GM19351 (cell line): ENCODE results near the gene MUC7.
"Not testable (repeated sequence)": the region's sequence is repeated elsewhere in the genome, so short reads cannot be mapped to it uniquely, and the experiment has no call there.

ENCODE experiments used
- ATAC-seq: cut with Tn5 transposase; IDR thresholded peaks from one replicate; pipeline ENCODE4 v1.9.1; 2021; ENCODE audit warnings: mild to moderate bottlenecking, moderate library complexity; ENCODE audit not compliant: unreplicated experiment

The MUC7 gene

DNA sequence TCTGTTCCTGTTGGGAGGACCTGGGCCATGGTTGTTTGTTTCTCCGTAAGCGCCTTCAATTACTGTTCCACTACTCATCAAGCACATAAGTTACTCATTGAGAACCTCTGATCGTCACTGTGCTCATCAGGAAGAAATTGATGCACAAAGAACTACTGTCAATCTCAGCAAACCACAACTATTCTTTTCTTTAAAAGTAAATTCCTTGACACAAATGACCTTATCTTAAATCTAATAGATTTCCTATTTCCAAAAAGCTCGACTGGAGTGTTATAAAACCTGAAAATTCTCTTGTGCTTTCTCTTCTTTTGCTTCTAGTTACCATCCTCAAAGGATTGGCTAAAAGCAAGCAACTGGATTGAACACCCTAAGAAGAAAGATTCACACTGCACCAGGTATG, at the start of gene MUC7:
Gene MUC7, plus strand, starts transcription at position 301 of the 400 bp plus-strand sequence. CDS start 1,825 bp downstream, outside the sequence.
- ATAC-seq: no peak

DNA sequence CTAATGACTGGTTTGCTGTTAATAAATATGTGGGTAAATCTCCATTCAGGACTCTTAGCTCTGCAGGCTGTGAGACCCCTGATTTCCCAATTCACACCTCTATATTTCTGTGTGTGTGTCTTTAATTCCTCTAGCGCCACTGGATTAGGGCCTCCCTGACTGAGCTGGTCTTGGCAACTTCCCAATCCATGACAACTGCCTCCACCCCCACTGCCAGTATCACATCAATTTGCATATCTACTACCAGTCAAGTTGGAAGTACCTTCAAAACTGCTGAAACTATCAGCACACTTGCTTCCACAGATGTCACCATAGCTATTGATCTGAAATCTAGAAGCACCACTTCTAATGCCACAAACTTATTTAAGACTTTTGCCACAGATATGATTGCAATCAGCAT, 46.7 kb upstream of the MUC7 start:
- no peak for ATAC-seq

DNA sequence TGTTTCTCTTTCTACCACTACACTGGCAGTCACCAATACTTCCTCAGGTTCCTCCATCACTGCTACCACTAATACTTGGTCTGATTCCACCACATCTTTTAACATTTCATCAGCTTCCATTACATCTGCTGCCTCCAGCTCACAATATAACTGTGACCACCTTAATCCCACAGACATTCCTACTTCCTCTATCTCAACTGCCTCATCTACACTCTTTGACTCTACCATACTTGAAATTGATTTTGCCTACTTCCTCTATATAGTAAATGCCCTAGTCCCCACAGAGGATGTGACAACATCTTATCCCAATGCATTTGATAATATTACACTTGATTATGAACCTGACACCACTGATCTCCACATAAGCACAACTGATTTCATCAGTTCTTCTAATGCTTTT, 45.2 kb upstream of the MUC7 start:
- no peak for ATAC-seq

DNA sequence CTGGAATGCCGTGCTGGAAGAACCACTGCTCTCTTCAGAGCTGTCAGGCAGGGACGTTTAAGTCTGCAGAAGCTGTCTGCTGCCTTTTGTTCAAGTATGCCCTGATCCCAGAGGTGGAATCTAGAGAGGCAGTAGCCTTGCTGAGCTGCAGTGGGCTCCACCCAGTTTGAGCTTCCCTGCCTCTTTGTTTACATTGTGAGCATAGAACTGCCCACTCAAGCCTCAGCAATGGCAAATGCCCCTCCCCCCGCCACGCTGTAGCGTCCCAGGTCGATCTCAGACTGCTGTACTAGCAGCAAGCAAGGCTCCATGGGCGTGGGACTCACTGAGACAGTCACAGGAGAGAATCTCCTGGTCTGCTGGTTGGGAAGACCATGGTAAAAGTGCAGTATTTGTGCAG, 34.8 kb upstream of the MUC7 start:
- no peak for ATAC-seq

DNA sequence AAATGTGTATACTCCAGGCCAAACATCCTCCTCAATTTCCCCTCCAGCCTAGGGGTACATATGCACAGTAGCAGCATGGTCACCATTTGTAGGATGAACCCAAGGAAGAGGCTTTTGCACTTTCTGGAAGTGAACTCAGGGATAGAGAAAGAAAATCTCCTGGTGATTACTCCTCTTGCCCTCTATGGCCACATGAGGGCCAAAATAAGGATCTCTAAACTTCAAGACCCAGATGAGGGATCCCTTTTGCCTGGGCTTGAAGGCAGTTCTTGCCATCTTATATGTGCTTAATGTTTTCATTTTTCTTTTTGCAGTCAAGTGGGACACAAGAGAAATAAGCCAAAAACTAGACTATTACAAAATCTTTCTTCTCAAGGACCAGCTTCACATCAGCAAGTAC, 29.5 kb upstream of the MUC7 start:
- no peak for ATAC-seq

DNA sequence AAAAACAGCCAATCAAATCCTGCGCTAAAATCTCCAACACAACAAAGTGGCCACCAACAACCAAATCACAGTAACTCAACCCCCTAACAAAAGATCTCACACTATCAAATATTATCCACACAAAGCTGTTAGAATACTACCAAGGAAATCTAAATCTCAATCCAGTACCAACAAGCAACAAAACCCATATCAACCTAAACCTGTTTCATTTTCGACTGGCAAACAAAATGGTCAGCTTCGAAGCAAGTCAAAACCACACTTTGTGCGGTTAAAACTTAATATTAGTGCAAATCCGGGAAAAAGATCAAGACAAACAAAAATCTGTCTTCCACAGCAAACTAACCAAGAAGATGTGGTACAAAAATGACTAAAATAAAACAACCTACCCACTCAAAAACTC, 28.7 kb upstream of the MUC7 start:
- no peak for ATAC-seq

DNA sequence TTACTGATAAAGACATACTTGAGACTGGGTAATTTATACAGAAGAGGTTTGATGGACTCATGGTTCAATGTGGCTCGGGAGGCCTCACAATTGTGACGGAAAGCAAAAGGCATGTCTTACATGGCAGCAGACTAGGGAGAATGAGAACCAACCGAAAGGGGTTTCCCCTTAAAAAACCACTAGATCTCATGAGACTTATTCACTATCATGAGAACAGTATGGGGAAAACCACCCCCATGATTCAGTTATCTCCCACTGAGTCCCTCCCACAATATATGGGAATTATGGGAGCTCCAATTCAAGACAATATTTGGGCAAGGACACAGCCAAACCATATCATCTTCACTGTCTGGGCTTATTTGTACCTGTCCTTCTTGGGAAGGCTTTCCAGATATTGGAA, 22.8 kb upstream of the MUC7 start:
- peak; percentile 62 for ATAC-seq

DNA sequence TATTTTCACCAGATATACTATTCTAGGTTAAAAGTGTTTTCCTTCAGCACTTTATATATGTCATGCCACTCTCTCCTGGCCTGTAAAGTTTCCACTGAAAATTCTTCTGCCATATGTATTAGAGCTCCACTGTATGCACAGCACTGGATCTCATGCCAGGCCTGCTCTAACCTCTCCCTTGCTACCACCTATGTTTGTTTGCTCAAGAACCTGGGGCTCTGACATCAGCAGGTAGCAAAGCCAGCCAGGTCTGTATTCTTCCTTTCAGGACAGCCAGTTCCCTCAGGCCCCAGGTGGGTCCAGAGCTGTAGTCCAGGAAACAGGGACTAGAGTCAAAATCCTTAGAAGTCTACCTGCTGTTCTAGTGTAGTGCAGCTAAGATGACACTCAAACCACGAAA, 19.1 kb upstream of the MUC7 start:
- no peak for ATAC-seq

DNA sequence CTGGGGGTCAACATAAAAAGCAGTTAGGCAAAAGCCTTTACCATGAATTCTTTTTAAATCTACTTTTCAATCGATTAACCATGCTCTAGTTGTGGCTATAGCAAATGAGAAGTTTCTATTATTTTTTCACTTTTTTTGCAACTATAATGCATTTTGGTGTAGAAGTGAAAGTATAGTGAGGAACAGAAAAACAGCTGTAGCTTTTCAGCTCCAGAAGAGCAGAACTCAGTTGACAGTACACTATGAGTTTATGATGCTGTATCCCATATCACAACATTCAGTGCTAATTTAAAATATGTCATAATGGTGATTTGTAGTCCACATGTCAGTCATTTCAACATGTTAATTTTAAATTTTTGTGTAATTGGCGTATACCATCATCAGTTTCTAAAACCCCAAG, 8.7 kb upstream of the MUC7 start:
- ATAC-seq: peak; percentile 45

DNA sequence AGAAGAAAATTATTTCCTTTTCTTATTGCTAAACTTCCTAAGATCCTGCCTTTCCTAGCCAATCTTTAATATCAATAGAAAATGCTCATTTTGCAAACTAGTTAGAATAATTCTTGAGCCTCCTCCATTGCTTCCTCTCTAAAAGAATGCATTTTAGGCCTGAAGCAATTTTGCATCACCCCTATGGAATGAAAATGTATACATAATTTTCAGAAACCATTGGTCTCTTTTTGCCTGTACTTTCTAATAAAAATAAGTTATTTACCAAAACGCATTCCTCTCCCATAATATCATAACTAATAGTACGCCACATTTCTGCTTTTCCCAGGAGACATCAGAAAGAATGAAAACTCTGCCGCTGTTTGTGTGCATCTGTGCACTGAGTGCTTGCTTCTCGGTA, 1.7 kb downstream of the MUC7 start:
- no peak for ATAC-seq

DNA sequence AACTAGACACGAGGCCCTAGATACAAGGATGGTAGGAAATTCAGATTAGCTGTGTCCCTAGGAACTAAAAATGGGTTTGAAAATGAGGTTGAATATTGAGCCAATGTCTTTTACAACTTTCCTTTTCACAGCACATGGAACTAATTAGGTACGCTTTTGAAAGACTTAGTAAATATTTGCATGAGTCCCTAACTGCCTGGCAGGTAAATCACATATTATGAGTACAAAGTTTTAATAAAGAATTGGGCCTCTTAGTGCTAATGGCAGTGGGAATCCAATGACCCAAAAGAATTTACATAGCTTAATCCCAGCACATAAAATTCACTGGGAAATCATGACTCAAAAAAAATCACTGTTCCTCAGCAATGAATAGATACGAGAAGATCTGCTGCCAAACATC, 16.8 kb downstream of the MUC7 start:
- no peak for ATAC-seq

DNA sequence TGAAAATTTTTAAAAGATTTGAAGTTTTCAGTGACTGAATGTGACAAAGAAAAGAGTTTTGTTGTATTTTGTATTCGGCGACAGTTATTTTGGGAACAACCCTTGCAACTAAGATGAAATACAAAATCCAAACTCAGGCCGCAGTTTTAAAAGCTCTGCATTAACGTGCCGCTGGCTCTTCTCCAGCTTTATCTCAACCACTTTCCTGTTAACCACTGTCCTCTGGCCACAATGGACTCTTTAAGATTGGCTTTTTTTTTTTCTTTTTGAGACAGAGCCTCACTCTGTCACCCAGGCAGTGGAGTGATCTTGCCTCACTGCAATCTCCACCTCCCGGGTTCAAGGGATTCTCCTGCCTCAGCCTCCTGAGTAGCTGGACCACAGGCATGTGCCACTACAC, 24.2 kb downstream of the MUC7 start:
- ATAC-seq: no peak

DNA sequence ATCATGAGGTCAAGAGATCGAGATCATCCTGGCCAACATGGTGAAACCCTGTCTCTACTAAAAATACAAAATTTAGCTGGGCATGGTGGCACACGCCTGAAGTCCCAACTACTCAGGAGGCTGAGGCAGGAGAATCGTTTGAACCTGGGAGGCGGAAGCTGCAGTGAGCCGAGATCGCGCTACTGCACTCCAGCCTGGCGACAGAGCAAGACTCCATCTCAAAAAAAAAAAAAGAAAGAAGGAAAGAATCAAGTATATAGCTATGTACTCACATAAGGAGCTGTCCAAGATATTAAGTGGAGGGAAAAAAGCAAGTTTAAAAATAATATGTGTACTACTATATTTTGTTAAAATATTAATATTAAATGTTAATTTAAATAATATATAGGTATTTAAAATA, 29.8 kb downstream of the MUC7 start:
- not testable (repeated sequence) for ATAC-seq

DNA sequence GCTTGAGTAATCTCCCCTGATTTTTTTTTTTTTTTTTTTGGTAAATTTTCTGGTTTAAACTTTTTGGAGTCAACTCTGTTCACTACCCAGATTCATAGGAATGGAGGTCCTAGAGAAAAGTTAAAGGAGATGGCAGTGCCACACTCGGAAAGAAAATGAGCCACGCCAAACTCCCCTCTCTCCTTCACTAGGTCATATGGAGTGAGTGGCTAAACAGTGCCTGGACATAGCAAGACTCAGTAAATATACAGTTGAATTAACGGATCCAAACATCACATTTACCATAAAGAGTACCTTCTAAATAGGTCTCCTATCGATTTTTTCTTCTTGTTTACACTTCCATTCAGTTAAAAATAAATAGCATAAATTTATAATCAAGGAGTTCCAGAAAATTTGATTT, 32.7 kb downstream of the MUC7 start:
- no peak for ATAC-seq

DNA sequence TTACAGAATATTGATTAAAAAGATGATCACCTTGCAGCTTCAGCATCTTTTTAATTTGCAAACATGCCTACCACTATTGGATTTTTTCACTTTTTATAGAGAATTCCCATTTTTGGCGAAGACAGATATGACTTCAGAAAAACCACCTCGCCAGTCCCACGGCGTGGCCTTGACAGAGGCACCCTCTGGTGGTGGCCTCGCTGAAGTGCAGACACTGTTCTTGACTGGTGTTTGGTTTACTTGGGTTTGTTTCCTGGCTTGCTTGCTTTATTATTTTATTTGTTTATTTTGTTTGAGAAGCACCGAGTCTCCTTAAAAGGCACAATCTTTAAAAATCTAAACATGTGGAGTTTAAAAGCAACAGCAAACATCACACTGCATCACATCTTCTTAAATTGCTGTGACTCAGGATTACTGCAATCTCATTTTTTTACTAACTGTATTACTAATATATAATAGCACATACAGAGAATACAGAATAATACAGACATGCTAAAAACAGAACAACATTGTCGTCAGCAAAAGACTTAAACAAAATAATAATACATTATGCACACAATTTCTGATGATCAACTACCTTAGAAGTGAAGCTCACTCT, 33.3 kb downstream of the MUC7 start:
- ATAC-seq: peak; percentile 96

DNA sequence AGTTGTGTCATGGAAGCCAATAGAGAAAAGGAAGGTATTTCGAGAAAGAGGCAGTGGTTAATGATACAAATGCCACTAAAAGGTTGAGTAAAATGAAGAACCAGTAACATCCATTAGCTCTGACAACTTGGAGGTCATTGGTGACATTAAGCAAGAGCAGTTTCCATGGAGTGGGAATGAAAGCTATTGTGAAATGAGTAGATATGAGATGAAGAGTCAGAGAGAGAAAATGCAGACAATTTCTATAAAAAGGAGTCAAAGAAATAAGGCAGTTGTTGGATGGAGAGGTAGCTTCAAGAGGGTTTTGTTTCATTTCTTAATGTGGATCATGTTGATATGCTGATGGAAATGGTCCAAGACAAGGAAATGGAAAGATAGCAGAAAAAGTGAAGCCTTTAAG, 36.8 kb downstream of the MUC7 start:
- ATAC-seq: no peak

DNA sequence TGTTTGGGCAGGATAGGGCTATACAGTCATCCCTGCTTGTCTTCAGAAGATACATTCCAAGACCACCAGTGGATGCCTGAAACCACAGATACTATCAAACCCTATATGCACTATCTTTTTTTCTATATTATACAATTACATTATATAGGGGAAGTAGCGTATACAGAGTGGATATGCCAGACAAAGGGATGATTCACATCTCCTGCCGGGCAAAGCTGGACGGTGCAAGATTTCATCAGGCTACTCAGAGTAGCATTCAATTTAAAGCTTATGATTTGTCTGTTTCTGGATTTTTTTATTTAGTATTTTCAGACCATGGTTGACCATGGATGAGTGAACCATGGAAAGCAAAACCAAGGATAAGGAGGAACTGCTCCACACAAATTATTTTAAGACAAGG, 39.4 kb downstream of the MUC7 start:
- no peak for ATAC-seq

DNA sequence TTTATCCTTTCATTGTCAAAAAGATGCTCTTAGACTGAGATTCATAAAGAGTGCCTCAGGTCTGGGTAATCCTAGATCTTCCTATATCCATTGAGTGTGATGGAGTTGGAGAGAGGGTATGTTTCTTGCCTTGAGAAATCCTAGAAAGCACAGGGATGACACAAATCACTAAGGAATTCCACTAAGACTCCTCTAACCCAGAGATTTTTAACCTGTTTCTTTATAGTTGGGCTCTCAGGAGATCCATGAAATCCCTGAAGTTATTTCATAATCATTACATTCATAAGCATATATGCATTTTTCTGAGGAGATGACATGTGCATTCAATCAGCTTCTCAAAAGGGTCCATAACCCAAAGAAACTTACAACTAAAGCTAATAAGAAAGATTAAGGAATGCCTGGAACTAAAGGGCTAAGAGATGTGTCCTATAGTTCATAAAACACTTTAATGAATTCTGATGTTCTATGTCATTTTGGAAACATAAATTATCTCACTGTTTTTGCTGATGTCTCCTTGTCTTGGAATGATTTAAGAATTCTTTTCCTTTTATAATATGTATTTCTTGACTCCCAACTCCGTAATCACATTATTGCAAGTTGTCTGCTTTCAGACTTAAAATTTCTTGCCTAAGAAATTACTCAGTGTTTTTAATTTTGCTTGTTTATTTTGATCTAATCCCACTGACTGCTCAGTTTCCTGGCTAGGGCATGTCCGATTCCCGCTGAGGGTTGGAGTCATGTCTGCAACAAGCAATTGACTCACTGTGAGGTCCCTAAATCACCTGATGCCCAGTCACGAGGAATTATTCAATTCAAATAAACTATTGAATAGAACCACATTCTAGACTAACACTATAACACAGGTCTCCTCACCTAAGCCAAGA, 43.6 kb downstream of the MUC7 start:
- no peak for ATAC-seq

DNA sequence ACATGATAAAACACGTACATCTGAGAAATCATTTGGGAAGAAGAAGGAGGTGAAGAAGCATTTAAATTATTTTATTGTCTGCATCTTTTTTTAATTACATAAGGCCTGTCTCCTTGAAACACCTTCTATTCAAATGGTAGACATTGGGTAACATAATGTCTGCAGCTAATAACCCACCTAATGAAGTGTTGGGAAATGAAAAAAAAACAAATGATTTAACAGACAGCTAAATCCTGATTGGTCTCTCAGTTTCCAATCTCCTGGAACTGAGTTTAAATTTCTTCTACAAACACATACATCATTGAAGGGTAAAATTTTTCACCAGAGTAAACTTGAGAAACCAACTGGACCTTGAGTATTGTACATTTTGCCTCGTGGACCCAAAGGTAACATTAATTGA, 46.3 kb downstream of the MUC7 start, which contains the start of gene AMTN:
Gene AMTN, plus strand, starts transcription at position 301 of the 400 bp plus-strand sequence. CDS start 209 bp downstream, outside the sequence.
- no peak for ATAC-seq

DNA sequence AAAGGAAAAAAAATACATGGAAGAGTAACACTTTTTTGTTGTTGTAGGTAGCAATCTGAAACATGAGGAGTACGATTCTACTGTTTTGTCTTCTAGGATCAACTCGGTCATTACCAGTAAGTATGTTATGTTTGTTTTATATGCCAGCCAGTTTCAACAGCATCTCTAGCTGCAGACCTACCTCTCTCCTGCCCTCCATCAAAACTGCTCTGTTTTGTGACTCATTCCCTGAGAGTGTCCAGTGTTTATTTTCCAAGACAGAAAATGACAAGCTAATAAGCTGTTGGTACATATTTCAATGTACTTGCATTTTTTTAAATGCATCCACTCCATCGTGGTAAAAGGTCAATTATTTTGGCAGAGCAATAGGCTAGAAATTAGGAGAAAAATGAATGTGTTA, 46.7 kb downstream of the MUC7 start:
- ATAC-seq: no peak

DNA sequence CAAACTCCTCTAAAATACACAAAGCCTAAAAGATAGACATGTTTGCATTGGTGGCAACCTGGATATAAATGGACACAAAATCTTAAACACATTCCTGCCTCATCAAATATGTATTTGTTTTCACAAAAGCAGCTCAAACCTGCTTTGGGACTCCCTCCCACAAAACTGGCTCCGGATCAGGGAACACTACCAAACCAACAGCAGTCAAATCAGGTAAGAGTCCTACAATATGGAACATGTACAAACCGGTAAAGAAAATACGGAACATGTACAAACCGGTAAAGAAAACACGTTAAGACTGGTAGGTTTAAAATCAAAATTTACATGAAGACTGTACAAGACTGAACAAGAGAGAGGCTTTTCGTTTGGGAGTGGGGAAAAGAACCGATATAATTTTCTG, 50.6 kb downstream of the MUC7 start:
- no peak for ATAC-seq

DNA sequence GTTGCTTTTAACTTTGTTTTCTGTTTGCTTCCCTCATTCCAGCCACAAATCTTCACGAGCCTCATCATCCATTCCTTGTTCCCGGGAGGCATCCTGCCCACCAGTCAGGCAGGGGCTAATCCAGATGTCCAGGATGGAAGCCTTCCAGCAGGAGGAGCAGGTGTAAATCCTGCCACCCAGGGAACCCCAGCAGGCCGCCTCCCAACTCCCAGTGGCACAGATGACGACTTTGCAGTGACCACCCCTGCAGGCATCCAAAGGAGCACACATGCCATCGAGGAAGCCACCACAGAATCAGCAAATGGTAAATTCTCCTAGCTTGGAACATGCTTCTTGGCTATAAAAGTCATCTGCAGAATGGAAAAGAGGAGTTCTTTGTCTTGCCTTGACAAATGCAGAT, 59.0 kb downstream of the MUC7 start:
- no peak for ATAC-seq
